GM19372 (cell line): ENCODE results near the gene PRPSAP1.
"Not testable (repeated sequence)": the region's sequence is repeated elsewhere in the genome, so short reads cannot be mapped to it uniquely, and the experiment has no call there.

ENCODE experiments used
- ATAC-seq: cut with Tn5 transposase; IDR thresholded peaks from one replicate; pipeline ENCODE4 v1.9.1; 2021; ENCODE audit warnings: mild to moderate bottlenecking, low read depth, moderate library complexity; ENCODE audit not compliant: unreplicated experiment

Gene PRPSAP1

DNA sequence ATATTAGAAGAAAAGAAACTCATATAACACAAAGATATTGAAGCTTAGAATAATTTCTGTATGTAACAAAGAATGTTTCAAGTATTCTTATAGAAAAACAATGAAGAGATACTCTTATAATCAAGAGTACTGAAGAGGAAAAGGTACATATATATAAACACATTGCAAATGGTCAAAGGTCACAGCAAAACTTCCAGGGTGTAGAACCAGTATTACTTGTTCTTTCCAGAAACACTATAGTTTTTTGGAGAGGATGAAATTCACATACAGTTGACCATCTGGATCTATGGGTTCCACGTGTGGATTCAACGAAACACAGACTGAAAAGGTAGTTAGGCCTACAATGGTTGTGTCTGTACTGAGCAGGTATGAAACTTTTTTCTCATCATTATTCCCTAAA, 22.6 kb downstream of the PRPSAP1 start:
- ATAC-seq, result no peak

- no peak for ATAC-seq
These were observed 24.1 kb downstream of the PRPSAP1 start for GRCh38 chr17:76329664-76330063.

GRCh38 chr17:76327696-76328095, 26.0 kb downstream of the PRPSAP1 start:
- no peak for ATAC-seq

DNA sequence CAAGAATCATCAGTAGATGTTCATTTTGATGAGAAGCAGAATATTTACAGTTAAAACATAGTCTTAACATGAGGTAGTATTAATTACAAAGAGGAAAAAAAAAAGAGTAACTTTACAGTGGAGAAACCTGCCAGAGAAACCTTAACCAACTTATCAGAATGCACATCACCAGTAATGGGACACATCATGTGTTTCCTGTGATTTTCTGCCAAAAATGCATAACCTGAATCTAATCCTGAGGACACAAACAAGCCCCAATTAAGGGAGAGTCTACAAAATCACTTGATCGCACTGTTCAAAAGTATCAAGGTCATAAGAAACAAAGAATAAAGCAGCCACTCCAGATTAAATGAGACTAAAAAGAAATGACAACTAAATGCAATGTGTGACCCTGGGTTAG, 27.4 kb downstream of the PRPSAP1 start:
- no peak for ATAC-seq

GRCh38 chr17:76318586-76318985, 35.1 kb downstream of the PRPSAP1 start:
- ATAC-seq, result no peak

GRCh38 chr17:76317535-76317934, 36.2 kb downstream of the PRPSAP1 start:
- no peak for ATAC-seq

- no peak for ATAC-seq
These were observed 39.1 kb downstream of the PRPSAP1 start for GRCh38 chr17:76314392-76315227.

GRCh38 chr17:76312735-76313134, 41.0 kb downstream of the PRPSAP1 start:
- ATAC-seq, result no peak

DNA sequence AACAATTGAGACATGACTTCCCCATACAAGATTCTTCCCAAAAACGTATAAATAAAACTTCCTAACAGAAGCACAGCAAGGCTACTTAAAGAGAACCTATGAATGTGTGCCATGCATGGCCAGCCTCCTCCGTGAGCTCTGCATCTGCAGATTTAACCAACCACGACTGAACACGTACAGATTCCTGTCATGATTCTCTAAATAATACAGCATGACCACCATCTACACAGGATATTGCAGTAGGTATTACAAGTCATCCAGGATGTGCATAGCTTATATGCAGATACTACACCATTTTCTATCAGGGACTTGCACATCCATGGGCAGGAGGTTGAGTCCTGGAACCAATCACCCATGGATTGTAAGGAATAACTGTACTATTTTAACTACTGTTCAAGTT, 44.3 kb downstream of the PRPSAP1 start:
- no peak for ATAC-seq

- no peak for ATAC-seq
These were observed 45.8 kb downstream of the PRPSAP1 start, which contains the start of gene QRICH2 for GRCh38 chr17:76307966-76308338. Gene QRICH2 (minus strand): TSS chr17:76308276. CDS start chr17:76307998, 278 bp downstream.

DNA sequence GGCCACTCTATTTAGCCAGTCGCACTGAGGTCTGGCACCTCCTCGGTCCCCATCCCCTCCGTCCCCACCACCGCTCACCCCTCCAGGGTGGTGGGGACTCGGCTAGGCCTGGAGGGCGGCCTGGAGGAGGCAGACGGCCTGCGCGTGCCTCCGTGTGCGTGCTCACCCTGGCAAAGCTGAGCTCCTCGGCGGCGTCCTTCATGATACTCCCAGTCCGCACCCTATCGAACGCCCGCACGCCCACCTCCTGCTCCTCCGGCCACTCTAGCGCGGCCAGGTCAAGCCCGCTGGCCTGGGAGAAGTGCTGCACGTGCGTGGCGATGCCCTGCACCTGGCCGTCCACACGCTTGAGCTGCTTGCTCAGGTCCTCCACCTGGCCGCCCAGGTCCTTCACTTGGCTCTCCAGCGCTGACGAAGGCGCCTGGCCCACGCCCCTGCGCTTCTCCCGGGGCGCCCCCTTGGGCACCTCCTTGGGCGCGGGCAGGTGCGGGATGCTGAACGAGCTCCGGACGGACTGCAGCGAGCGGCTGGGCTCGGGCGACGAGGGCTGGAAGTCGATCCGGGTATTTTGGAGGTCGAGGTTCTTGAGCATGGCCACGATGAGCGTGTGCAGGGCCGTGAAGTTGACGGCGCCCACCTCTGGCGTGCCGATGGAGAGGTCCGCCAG, 46.3 kb downstream of the PRPSAP1 start:
- no peak for ATAC-seq

DNA sequence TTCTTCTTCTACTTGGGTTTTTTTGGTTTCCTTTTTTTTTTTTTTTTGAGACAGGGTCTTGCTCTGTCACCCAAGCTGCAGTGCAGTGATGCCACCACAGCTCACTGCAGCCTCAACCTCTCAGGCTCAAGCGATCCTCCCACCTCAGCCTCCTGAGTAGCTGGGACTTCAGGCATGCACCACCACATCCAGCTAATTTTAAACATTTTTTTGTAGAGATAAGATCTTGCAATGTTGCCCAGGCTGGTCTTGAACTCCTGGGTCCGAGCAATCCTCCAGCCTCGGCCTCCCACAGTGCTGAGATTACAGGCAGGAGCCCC, 48.6 kb downstream of the PRPSAP1 start:
- not testable (repeated sequence) for ATAC-seq

DNA sequence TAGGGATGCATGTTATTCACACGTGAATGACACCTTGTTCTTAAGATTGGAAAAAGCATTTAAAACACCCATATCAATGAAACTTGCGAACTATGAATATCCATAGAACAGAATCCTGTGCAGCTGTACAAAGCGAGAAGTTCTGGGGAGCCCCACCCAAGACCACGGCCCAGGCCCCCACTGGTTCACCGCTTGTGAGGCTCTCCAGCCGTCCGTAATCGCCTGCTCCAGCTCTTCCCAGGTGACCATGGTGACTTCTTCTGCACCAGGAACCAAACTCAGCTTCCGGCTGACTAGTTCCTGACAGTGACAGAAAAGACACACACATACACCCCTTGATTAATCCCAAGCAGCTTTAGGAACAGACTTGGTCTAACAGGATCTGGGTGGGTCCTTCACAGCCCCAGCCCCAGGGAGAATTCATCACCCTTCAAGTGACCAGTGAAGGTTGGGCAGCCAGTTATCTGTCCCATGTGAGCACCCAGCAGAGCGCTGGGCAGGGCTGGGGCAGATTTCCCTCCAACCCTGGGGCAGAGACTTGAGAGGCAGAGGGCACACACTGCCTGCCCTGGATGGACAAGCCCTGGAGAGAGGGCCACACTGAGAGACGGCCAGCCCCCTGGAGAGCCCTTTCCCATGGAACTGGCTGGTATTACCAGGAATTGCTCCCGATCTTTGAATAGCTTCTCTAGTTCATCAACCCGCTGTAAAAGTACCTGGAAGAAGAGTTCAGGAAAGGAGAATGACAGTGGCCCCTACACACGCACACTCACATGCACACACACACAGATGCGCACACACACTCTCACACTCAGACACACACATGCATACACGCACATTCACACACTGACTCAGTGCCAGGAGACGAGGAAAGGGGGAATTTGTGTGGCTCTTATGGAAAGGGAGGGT, 49.2 kb downstream of the PRPSAP1 start:
- ATAC-seq, result no peak

DNA sequence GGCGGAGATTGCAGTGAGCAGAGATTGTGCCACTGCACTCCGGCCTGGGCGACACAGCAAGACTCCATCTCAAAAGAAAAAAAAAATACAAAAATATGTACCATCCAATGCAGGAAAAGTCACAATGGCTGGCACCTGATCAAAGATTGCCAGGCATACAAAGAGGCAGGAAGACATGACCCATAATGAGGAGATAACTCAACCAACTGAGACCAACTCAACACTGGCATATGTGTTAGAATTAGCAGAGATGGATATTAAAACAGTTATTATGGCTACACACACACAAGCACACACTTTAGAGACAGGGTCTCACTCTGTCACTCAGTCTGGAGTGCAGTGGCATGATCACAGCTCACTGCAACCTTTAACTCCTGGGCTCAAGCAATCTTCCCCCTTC, 56.3 kb downstream of the PRPSAP1 start:
- no peak for ATAC-seq

DNA sequence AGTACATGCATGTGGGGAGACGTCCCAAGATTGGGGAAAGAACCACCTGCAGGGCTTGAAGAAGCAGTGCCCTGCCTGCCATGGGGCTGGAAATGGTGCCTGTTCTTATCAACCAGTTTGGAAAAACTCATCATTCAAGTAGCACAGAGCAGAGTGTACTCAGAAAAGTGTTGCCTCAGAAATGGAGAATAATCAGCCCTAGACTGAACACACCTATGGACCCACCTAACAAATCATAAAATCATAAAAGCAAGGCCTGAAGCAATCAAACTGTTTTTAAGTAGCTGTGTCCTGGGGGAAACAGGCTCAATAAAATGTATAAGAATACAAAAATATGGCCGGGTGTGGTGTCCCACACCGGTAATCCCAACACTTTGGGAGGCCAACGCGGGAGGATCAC, 56.8 kb downstream of the PRPSAP1 start:
- ATAC-seq, result no peak

DNA sequence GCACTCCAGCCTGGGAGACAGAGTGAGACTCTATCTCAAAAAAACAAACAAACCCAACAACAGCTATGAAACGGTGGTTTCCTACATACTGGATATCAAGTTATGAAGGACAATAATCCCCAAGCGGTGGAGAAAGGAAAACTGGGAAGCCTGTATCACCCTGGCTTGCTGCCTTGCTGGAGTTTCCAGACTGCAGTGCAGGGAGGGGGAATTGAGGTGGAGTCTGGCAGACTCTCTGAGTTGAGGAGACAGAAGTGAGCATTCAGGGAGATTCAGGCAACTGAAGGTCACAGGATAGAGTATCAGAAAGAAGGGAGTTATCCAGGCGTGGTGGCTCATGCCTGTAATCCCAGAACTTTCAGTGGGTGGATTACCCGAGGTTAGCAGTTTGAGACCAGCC, 57.5 kb downstream of the PRPSAP1 start:
- no peak for ATAC-seq

- no peak for ATAC-seq
These were observed 60.6 kb downstream of the PRPSAP1 start for GRCh38 chr17:76293106-76293505.

DNA sequence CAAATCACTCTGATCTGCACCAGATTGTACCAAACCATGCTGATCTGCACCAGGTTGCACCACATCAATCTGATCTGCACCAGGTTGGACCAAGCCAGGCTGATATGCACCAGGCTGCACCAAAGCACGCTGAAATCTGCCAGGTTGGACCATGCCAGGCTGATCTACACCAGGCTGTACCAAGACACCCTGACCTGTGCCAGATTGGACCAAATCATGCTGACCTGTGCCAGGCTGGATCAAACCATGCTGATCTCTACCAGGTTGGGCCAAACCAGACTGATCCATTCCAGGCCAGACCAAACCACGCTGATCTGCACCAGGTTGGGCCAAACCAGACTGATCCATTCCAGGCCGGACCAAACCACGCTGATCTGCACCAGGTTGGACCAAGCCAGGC, 61.1 kb downstream of the PRPSAP1 start:
- no peak for ATAC-seq

- ATAC-seq, result no peak
These were observed 71.9 kb downstream of the PRPSAP1 start for GRCh38 chr17:76281573-76282371.

DNA sequence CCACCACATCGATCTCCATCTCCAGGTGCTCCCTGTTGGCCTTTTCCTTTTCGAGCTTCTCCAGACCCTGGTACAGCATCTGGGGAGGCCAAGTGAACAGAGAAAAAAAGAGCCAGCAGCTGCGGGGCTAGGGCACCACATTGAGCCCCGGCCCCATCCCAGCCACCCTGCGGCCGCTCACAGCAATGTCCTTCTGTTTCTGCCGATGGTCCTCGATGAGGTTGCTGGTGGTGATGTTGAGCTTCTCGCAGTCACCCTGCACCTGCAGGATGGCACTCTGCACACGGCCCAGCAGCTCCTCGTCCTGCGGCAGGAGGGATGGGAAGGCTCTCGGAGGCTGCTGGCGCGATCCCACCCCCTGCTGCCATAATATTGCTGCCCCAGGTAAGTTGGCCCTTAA, 73.1 kb downstream of the PRPSAP1 start:
- ATAC-seq, result no peak
